T1000 (cell line): Measurements from ENCODE around the gene MRPS18A.
"Not testable (repeated sequence)": the region's sequence is repeated elsewhere in the genome, so short reads cannot be mapped to it uniquely, and the experiment has no call there.

Source experiments
- DNase-seq: peaks from one replicate; lab custom pipeline; 2025; ENCODE audit warnings: mixed read lengths; lab: John Stamatoyannopoulos, UW

Gene MRPS18A

GRCh38 chr6:43670623-43670986 lies 17.0 kb downstream of the MRPS18A start:
- no peak for DNase-seq

- DNase-seq = no peak
These were observed 17.5 kb downstream of the MRPS18A start for GRCh38 chr6:43669922-43670622.

GRCh38 chr6:43669050-43669921 lies 18.3 kb downstream of the MRPS18A start:
- no peak for DNase-seq

GRCh38 chr6:43668151-43669028 lies 19.2 kb downstream of the MRPS18A start:
- no peak for DNase-seq

- peak; percentile 64 for DNase-seq
These were observed 20.1 kb downstream of the MRPS18A start for GRCh38 chr6:43667245-43668150.

GRCh38 chr6:43666196-43666920 lies 21.2 kb downstream of the MRPS18A start:
- DNase-seq = no peak

GRCh38 chr6:43665376-43665775 lies 22.2 kb downstream of the MRPS18A start:
- peak; percentile 21 for DNase-seq

- not testable (repeated sequence) for DNase-seq
These were observed 24.6 kb downstream of the MRPS18A start for GRCh38 chr6:43662948-43663347.

GRCh38 chr6:43658161-43658560 lies 29.4 kb downstream of the MRPS18A start:
- DNase-seq = no peak

- DNase-seq = no peak
These were observed 30.3 kb downstream of the MRPS18A start for GRCh38 chr6:43657221-43657802.

- DNase-seq = not testable (repeated sequence)
These were observed 34.8 kb downstream of the MRPS18A start for GRCh38 chr6:43652822-43653221.

- no peak for DNase-seq
These were observed 39.3 kb downstream of the MRPS18A start for GRCh38 chr6:43648248-43648647.

GRCh38 chr6:43647613-43648012 lies 40.0 kb downstream of the MRPS18A start:
- no peak for DNase-seq

- DNase-seq = no peak
These were observed 42.0 kb downstream of the MRPS18A start for GRCh38 chr6:43645613-43645964.

- DNase-seq = peak; percentile 63
These were observed 42.5 kb downstream of the MRPS18A start, which contains the start of gene RSPH9 for GRCh38 chr6:43644940-43645612. RSPH9 (plus strand) TSS chr6:43645036; CDS start chr6:43645099, 63 bp downstream.

GRCh38 chr6:43639984-43640800 lies 47.4 kb downstream of the MRPS18A start:
- DNase-seq = no peak

GRCh38 chr6:43636308-43636659 lies 51.3 kb downstream of the MRPS18A start:
- no peak for DNase-seq

- DNase-seq = peak; percentile 62
These were observed 51.9 kb downstream of the MRPS18A start, which contains the start of gene MAD2L1BP for GRCh38 chr6:43635387-43636307. MAD2L1BP (plus strand) TSS chr6:43635840; CDS start chr6:43635876, 36 bp downstream.
